Ureter (tissue), 1 donor: ENCODE results near the gene GTF2F2. TPM values are rescaled to one million over a fixed set of nuclear protein-coding genes. Genes with fewer than 3 reads are reported as not detected.

Experiments used
- DNase-seq: peaks from one replicate; pipeline ENCODE4 v3.0.0-alpha.2; 2020; ENCODE audit warnings: low spot score
- total RNA-seq: library from RNA; stranded (reverse); gene quantifications from one replicate; pipeline ENCODE4 v1.2.4, GENCODE V29; 2023
- donor health status: DM: yes; HTN: yes; CAD: no.

The GTF2F2 gene
- total RNA-seq, 1 donor from 2014 or later = 15.8 TPM

- no peak for DNase-seq
These were observed 182.7 kb downstream of the GTF2F2 start for GRCh38 chr13:45303026-45303425.

GRCh38 chr13:45303866-45304265 lies 183.6 kb downstream of the GTF2F2 start:
- DNase-seq = no peak

GRCh38 chr13:45305079-45305478 lies 184.8 kb downstream of the GTF2F2 start:
- no peak for DNase-seq

- no peak for DNase-seq
These were observed 186.7 kb downstream of the GTF2F2 start for GRCh38 chr13:45306966-45307365.

GRCh38 chr13:45310341-45311131 lies 190.2 kb downstream of the GTF2F2 start:
- no peak for DNase-seq

GRCh38 chr13:45314822-45315221 lies 194.5 kb downstream of the GTF2F2 start:
- DNase-seq = no peak

- DNase-seq = no peak
These were observed 195.3 kb downstream of the GTF2F2 start for GRCh38 chr13:45315520-45316167.

GRCh38 chr13:45316338-45316737 lies 196.0 kb downstream of the GTF2F2 start:
- no peak for DNase-seq

- no peak for DNase-seq
These were observed 196.7 kb downstream of the GTF2F2 start for GRCh38 chr13:45316996-45317395.

GRCh38 chr13:45320876-45321629 lies 200.7 kb downstream of the GTF2F2 start:
- DNase-seq = no peak

GRCh38 chr13:45325806-45326205 lies 205.5 kb downstream of the GTF2F2 start:
- no peak for DNase-seq

- DNase-seq = no peak
These were observed 207.1 kb downstream of the GTF2F2 start for GRCh38 chr13:45327253-45327955.

- DNase-seq = no peak
These were observed 208.4 kb downstream of the GTF2F2 start for GRCh38 chr13:45328661-45329111.

GRCh38 chr13:45331123-45331619 lies 210.9 kb downstream of the GTF2F2 start:
- no peak for DNase-seq

GRCh38 chr13:45331692-45332035 lies 211.4 kb downstream of the GTF2F2 start:
- no peak for DNase-seq

GRCh38 chr13:45332036-45332830 lies 211.9 kb downstream of the GTF2F2 start:
- DNase-seq = no peak

GRCh38 chr13:45332831-45333219 lies 212.5 kb downstream of the GTF2F2 start:
- DNase-seq = no peak

- no peak for DNase-seq
These were observed 213.1 kb downstream of the GTF2F2 start for GRCh38 chr13:45333251-45333976.
